GM12878 (cell line): ENCODE measurements around the gene DNAJB2. TPM values are rescaled to one million over a fixed set of nuclear protein-coding genes. Genes with fewer than 3 reads are reported as not detected.

Experiments used
- BCL11A ChIP-seq: IDR thresholded peaks from 2 replicates; pipeline ENCODE4 v1.6.1; 2011; ENCODE audit warnings: low read depth, low read length
- CREM ChIP-seq: IDR thresholded peaks from 2 replicates; pipeline ENCODE4 v1.6.1; 2014; ENCODE audit warnings: antibody characterized with exemption, low read depth
- ETV6 ChIP-seq, 2 experiments: fragments of 450-650 bp in 1 of 2; IDR thresholded peaks in 1 of 2; conservative IDR thresholded peaks in 1 of 2; 2 replicates each; pipeline ENCODE4 v1.6.1; 2014; ENCODE audit warnings: antibody characterized with exemption in 1 of 2, borderline replicate concordance in 1 of 2, low read depth in 1 of 2, mild to moderate bottlenecking in 1 of 2, moderate library complexity in 1 of 2
- EZH2 ChIP-seq: IDR thresholded peaks from 2 replicates; pipeline ENCODE4 v1.6.1; 2012; ENCODE audit warnings: low read depth, mild to moderate bottlenecking, control low read depth, inconsistent platforms, low read length, borderline replicate concordance; ENCODE audit not compliant: control insufficient read depth
- FOXM1 ChIP-seq: IDR thresholded peaks from 2 replicates; pipeline ENCODE4 v1.6.1; 2012; ENCODE audit warnings: low read depth, mild to moderate bottlenecking, inconsistent platforms, low read length, moderate library complexity
- HDAC2 ChIP-seq: fragments of 200-600 bp; sonication (generic); IDR thresholded peaks from 2 replicates; pipeline ENCODE4 v1.6.1; 2017
- HDAC6 ChIP-seq: fragments of 200-600 bp; sonication (generic); IDR thresholded peaks from one replicate; pipeline ENCODE4 v1.8.0; 2017; ENCODE audit warnings: antibody characterized with exemption; ENCODE audit not compliant: unreplicated experiment
- JUNB ChIP-seq: IDR thresholded peaks from 2 replicates; pipeline ENCODE4 v1.6.1; 2016; ENCODE audit warnings: antibody characterized with exemption, mild to moderate bottlenecking
- LARP7 ChIP-seq: fragments of 450-650 bp; IDR thresholded peaks from 2 replicates; pipeline ENCODE4 v1.6.1; 2017; ENCODE audit warnings: mild to moderate bottlenecking
- NBN ChIP-seq: fragments of 450-650 bp; IDR thresholded peaks from 2 replicates; pipeline ENCODE4 v1.6.1; 2016
- NR2C1 ChIP-seq: fragments of 450-650 bp; IDR thresholded peaks from 2 replicates; pipeline ENCODE4 v1.6.1; 2017; ENCODE audit warnings: antibody characterized with exemption, mild to moderate bottlenecking, moderate library complexity
- POU2F2 ChIP-seq: IDR thresholded peaks from 3 replicates; pipeline ENCODE4 v1.6.1; 2011; ENCODE audit warnings: low read depth, mild to moderate bottlenecking, low read length, borderline replicate concordance
- RCOR1 ChIP-seq: conservative IDR thresholded peaks from 2 replicates; pipeline ENCODE4 v1.6.1; 2012; ENCODE audit warnings: low read depth, low read length, improper control_type of control experiment
- SMAD5 ChIP-seq: IDR thresholded peaks from 2 replicates; pipeline ENCODE4 v1.6.1; 2016; ENCODE audit warnings: antibody characterized with exemption, low read depth
- SRF ChIP-seq, 2 experiments: IDR thresholded peaks; 2 replicates each; pipeline ENCODE4 v1.6.1; 2011; ENCODE audit warnings: low read depth in 2 of 2, low read length in 2 of 2, mild to moderate bottlenecking in 1 of 2, moderate library complexity in 1 of 2
- TAF1 ChIP-seq: IDR thresholded peaks from 2 replicates; pipeline ENCODE4 v1.6.1; 2011; ENCODE audit warnings: mild to moderate bottlenecking, low read depth, low read length, borderline replicate concordance
- TCF3 ChIP-seq: IDR thresholded peaks from 2 replicates; pipeline ENCODE4 v1.6.1; 2012; ENCODE audit warnings: low read depth, mild to moderate bottlenecking, low read length, borderline replicate concordance; ENCODE audit not compliant: insufficient read depth
- TCF7 ChIP-seq: IDR thresholded peaks from 2 replicates; pipeline ENCODE4 v1.6.1; 2014; ENCODE audit warnings: antibody characterized with exemption, borderline replicate concordance
- ZNF24 ChIP-seq: fragments of 450-650 bp; IDR thresholded peaks from 2 replicates; pipeline ENCODE4 v1.6.1; 2017; ENCODE audit warnings: antibody characterized with exemption, mild to moderate bottlenecking
- polyA plus RNA-seq, 11 experiments: library from polyadenylated mRNA; depleted of rRNA in 4 of 11; unstranded in 6 of 11; stranded (reverse) in 5 of 11; fragments of >200 nt; fragmentation: Nextera tagmentation in 4 of 11; fragmentation: Illumina TruSeq in 1 of 11; extraction: Ambion mirVana in 4 of 11; extraction: Trizol in 1 of 11; gene quantifications; 1 replicate in 1 of 11; 2 replicates in 10 of 11; pipeline versions ENCODE4 v1.2.1 to v1.2.3, GENCODE V29; 2011 to 2016; ENCODE audit warnings: inconsistent platforms in 2 of 11, missing spikeins in 2 of 11, low read depth in 1 of 11
- total RNA-seq, 4 experiments: library from RNA; depleted of rRNA in 3 of 4; stranded (reverse); fragments of >200 nt in 3 of 4; fragmentation: Illumina TruSeq in 1 of 4; extraction: Trizol in 1 of 4; gene quantifications; 2 replicates each; pipeline versions ENCODE4 v1.2.1 to v1.2.3, GENCODE V29; 2013 to 2021
- TF ChIP-seq, protein P1 (sequence below): fragments of 450-650 bp; IDR thresholded peaks from 2 replicates; pipeline ENCODE4 v1.6.1; 2016; ENCODE audit warnings: mild to moderate bottlenecking, moderate library complexity, borderline replicate concordance
- TF ChIP-seq, protein P2 (sequence below): IDR thresholded peaks from 2 replicates; pipeline ENCODE4 v1.6.1; 2011; ENCODE audit warnings: low read depth, mild to moderate bottlenecking, low read length, moderate library complexity, borderline replicate concordance; ENCODE audit errors: extremely low read depth
- TF ChIP-seq, protein P3 (sequence below): IDR thresholded peaks from 2 replicates; pipeline ENCODE4 v1.6.1; 2012; ENCODE audit warnings: low read depth, low read length, improper control_type of control experiment

Gene DNAJB2
- total and polyA plus RNA-seq, 10 of the 15 experiments (the other 5 are each of a cell fraction or from before 2014, with no cell fraction given), result 0.26 to 36.5 (median 12.5) TPM

DNA sequence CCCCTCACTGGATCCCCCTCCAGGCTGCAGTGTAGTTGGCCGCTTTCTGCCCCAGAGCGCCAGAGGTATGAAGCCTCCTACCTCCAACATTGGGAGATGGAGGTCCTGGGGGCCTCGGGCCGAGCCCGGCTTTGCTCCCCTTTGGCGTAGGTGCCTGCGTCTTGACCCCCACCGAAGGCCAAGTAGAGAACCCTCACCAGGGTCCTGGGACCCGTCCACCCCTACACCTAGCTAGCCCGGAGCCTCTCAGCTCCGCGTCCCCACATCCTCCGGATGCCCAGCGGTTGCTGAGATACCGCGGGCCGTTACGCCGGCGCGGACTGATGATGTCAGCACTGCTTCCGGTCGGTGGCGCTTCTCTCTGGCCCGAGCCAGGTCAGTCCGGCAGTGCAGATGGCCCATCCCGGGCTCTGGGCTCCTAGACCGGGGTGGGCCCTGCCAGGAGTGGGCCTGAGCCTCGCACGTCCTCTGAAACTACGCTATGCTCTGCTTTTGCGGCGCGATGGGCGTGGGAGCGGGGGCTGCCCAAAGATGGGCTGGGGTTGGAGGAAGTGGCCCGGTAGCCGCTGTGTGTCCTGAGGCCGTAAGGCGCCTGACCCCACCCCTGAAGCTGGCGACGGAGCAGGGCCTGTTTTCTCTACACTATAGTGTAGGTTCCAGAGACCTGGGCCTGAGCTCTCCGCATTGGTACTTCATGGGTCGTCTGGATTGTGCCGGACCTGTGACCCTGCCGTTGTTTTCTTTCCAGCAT is 33.8 kb upstream of the DNAJB2 start, which contains the start of the genes GLB1L and STK16 (continued):
- no peak for TF ChIP-seq FOXM1
- peak; percentile 69; the same call in 1 of the 2 replicates for TF ChIP-seq TAF1
- TF ChIP-seq, protein P1, sequence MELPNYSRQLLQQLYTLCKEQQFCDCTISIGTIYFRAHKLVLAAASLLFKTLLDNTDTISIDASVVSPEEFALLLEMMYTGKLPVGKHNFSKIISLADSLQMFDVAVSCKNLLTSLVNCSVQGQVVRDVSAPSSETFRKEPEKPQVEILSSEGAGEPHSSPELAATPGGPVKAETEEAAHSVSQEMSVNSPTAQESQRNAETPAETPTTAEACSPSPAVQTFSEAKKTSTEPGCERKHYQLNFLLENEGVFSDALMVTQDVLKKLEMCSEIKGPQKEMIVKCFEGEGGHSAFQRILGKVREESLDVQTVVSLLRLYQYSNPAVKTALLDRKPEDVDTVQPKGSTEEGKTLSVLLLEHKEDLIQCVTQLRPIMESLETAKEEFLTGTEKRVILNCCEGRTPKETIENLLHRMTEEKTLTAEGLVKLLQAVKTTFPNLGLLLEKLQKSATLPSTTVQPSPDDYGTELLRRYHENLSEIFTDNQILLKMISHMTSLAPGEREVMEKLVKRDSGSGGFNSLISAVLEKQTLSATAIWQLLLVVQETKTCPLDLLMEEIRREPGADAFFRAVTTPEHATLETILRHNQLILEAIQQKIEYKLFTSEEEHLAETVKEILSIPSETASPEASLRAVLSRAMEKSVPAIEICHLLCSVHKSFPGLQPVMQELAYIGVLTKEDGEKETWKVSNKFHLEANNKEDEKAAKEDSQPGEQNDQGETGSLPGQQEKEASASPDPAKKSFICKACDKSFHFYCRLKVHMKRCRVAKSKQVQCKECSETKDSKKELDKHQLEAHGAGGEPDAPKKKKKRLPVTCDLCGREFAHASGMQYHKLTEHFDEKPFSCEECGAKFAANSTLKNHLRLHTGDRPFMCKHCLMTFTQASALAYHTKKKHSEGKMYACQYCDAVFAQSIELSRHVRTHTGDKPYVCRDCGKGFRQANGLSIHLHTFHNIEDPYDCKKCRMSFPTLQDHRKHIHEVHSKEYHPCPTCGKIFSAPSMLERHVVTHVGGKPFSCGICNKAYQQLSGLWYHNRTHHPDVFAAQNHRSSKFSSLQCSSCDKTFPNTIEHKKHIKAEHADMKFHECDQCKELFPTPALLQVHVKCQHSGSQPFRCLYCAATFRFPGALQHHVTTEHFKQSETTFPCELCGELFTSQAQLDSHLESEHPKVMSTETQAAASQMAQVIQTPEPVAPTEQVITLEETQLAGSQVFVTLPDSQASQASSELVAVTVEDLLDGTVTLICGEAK, result peak; percentile 90
- TF ChIP-seq ETV6 (conservative IDR thresholded peaks at IDR 0.05 in 1 of 2, IDR thresholded peaks at IDR 0.05 in 1 of 2; ENCODE audit: borderline replicate concordance in 1 of 2, low read depth in 1 of 2), result no peak
- peak; percentile 45; the same call in 1 of the 3 replicates for TF ChIP-seq POU2F2
- TF ChIP-seq NR2C1, result no peak
- no peak for TF ChIP-seq EZH2
- TF ChIP-seq HDAC2, result no peak
- TF ChIP-seq, protein P2, sequence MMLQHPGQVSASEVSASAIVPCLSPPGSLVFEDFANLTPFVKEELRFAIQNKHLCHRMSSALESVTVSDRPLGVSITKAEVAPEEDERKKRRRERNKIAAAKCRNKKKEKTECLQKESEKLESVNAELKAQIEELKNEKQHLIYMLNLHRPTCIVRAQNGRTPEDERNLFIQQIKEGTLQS, result peak; percentile 73; the same call in 1 of the 2 replicates
- no peak for TF ChIP-seq RCOR1
- peak; percentile 95 to 99 for TF ChIP-seq SRF (IDR thresholded peaks at IDR 0.05; ENCODE audit: low read depth in 2 of 2, low read length in 2 of 2)
- peak; percentile 67; the same call in 1 of the 2 replicates for TF ChIP-seq SMAD5
- TF ChIP-seq BCL11A, result 0 out of 2 replicates have a peak, but pooled peaks have one; percentile 1
- TF ChIP-seq HDAC6, result no peak
- TF ChIP-seq CREM, result peak; percentile 99
- no peak for TF ChIP-seq ZNF24
- TF ChIP-seq, protein P3, sequence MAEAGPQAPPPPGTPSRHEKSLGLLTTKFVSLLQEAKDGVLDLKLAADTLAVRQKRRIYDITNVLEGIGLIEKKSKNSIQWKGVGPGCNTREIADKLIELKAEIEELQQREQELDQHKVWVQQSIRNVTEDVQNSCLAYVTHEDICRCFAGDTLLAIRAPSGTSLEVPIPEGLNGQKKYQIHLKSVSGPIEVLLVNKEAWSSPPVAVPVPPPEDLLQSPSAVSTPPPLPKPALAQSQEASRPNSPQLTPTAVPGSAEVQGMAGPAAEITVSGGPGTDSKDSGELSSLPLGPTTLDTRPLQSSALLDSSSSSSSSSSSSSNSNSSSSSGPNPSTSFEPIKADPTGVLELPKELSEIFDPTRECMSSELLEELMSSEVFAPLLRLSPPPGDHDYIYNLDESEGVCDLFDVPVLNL, result no peak
- TF ChIP-seq JUNB, result no peak
- TF ChIP-seq TCF7, result no peak
- peak; percentile 95 for TF ChIP-seq NBN
- 0 out of 2 replicates have a peak, but pooled peaks have one; percentile 29 for TF ChIP-seq TCF3
- peak; percentile 90 for TF ChIP-seq LARP7
